AG10803 (cell line): ENCODE results near the gene JAKMIP1.

Source experiments
- DNase-seq: peaks from one replicate; pipeline ENCODE4 v3.0.0; 2010; ENCODE audit warnings: low read depth
- H3K4me3 ChIP-seq: 2 replicates; pipeline ENCODE4 v1.5.1; 2011; ENCODE audit warnings: mild to moderate bottlenecking, low read length, control low read depth
- CTCF ChIP-seq: conservative IDR thresholded peaks from 2 replicates; pipeline ENCODE4 v1.5.1; 2011; ENCODE audit warnings: mild to moderate bottlenecking, low read length, control low read depth, inconsistent platforms

The JAKMIP1 gene

GRCh38 chr4:6200922-6201362, 593 bp upstream of the JAKMIP1 start:
- no peak overlapping the region for H3K4me3 ChIP-seq

GRCh38 chr4:6199422-6199921, 877 bp downstream of the JAKMIP1 start:
- TF ChIP-seq CTCF, result no peak
- no peak overlapping the region for H3K4me3 ChIP-seq
- no peak for DNase-seq

More at GRCh38 chr4:6200922-6201362, 593 bp upstream of the JAKMIP1 start:
- DNase-seq, result no peak
- TF ChIP-seq CTCF, result no peak

GRCh38 chr4:6198768-6199421, 1.5 kb downstream of the JAKMIP1 start:
- DNase-seq, result no peak
- no peak overlapping the region for H3K4me3 ChIP-seq
- TF ChIP-seq CTCF, result no peak

GRCh38 chr4:6198278-6198677, 2.1 kb downstream of the JAKMIP1 start:
- no peak for TF ChIP-seq CTCF
- H3K4me3 ChIP-seq, result no peak overlapping the region
- no peak for DNase-seq

- TF ChIP-seq CTCF, result no peak
- DNase-seq, result no peak
- no peak overlapping the region for H3K4me3 ChIP-seq
These were observed 2.7 kb downstream of the JAKMIP1 start for GRCh38 chr4:6197433-6198174.

GRCh38 chr4:6196871-6197270, 3.5 kb downstream of the JAKMIP1 start:
- no peak for DNase-seq
- no peak overlapping the region for H3K4me3 ChIP-seq
- no peak for TF ChIP-seq CTCF

- no peak overlapping the region for H3K4me3 ChIP-seq
- no peak for DNase-seq
- no peak for TF ChIP-seq CTCF
These were observed 4.0 kb downstream of the JAKMIP1 start for GRCh38 chr4:6196324-6196723.
